NB4 (cell line): ENCODE results near the gene CYLD.

ENCODE experiments used
- DNase-seq: peaks from one replicate; pipeline ENCODE4 v3.0.0; 2010; ENCODE audit warnings: low read depth
- H3K4me3 ChIP-seq: one replicate; pipeline ENCODE4 v1.5.1; 2011; ENCODE audit warnings: mild to moderate bottlenecking, low read depth, low read length, moderate library complexity
- MAX ChIP-seq: IDR thresholded peaks from 2 replicates; pipeline ENCODE4 v1.6.1; 2011; ENCODE audit warnings: low read depth, low read length
- MYC ChIP-seq: IDR thresholded peaks from 2 replicates; pipeline ENCODE4 v1.6.1; 2011; ENCODE audit warnings: low read depth, low read length
- POLR2A ChIP-seq: IDR thresholded peaks from 2 replicates; pipeline ENCODE4 v1.6.1; 2011; ENCODE audit warnings: mild to moderate bottlenecking; ENCODE audit not compliant: insufficient read length; ENCODE audit errors: extremely low read depth
- TF ChIP-seq, protein P1 (sequence below): IDR thresholded peaks from one replicate; pipeline ENCODE4 v1.5.1; 2012; ENCODE audit warnings: low read depth, low read length

CYLD gene

DNA sequence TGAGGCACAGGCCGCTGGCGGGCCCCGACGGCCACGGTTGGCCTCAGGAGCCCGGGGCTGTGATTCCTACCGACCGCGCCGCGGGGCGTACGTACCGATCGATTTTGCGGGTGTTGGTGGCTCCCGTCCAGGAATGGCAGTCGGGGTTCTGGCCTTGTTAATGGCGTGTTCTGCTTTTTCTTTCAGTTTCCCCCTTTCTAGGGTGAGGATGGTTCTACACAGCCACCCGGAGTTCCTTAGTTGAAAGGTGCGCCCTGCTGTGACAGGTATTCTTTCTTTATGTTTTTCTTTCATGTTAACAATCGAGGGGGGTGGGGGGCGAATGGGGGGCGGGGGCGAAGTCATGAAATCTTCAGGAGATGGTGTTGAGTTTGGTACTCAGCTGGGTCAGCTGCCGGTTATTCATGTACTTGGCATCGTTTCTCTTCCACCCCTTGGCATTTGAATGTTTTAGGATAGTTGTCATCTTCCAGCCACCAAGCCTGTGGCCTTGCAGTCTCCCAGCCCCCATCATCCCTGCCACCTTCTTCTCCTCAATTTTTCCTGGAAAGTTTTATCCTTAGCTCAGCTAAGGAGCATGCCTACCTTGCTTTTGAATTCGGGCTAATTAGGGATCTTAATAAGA lies 802 bp downstream of the CYLD start:
- TF ChIP-seq MAX = no peak
- TF ChIP-seq POLR2A = no peak
- no peak for TF ChIP-seq MYC
- TF ChIP-seq, protein P1, sequence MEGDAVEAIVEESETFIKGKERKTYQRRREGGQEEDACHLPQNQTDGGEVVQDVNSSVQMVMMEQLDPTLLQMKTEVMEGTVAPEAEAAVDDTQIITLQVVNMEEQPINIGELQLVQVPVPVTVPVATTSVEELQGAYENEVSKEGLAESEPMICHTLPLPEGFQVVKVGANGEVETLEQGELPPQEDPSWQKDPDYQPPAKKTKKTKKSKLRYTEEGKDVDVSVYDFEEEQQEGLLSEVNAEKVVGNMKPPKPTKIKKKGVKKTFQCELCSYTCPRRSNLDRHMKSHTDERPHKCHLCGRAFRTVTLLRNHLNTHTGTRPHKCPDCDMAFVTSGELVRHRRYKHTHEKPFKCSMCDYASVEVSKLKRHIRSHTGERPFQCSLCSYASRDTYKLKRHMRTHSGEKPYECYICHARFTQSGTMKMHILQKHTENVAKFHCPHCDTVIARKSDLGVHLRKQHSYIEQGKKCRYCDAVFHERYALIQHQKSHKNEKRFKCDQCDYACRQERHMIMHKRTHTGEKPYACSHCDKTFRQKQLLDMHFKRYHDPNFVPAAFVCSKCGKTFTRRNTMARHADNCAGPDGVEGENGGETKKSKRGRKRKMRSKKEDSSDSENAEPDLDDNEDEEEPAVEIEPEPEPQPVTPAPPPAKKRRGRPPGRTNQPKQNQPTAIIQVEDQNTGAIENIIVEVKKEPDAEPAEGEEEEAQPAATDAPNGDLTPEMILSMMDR = no peak
- H3K4me3 ChIP-seq = peak overlapping the region; percentile 71
- DNase-seq = peak; percentile 51

- no peak overlapping the region for H3K4me3 ChIP-seq
- TF ChIP-seq MAX (no peak), MYC (no peak), POLR2A (no peak)
- DNase-seq = no peak
These were observed 1.8 kb downstream of the CYLD start for GRCh38 chr16:50743581-50744225.

- H3K4me3 ChIP-seq = no peak overlapping the region
- DNase-seq = no peak
- TF ChIP-seq MAX (no peak), MYC (no peak), POLR2A (no peak)
- TF ChIP-seq, protein P1 = no peak
These were observed 3.0 kb downstream of the CYLD start for GRCh38 chr16:50744881-50745280.

GRCh38 chr16:50745940-50746339 lies 4.1 kb downstream of the CYLD start:
- TF ChIP-seq POLR2A (no peak), MAX (no peak), MYC (no peak)
- TF ChIP-seq, protein P1 = no peak
- no peak overlapping the region for H3K4me3 ChIP-seq
- DNase-seq = no peak

GRCh38 chr16:50747207-50747956 lies 5.5 kb downstream of the CYLD start:
- DNase-seq = peak; percentile 82
- TF ChIP-seq POLR2A = no peak
- TF ChIP-seq, protein P1 = peak; percentile 34
- TF ChIP-seq MYC = peak; percentile 48; the same call in 1 of the 2 replicates
- no peak overlapping the region for H3K4me3 ChIP-seq

- peak; percentile 27 for DNase-seq
- no peak overlapping the region for H3K4me3 ChIP-seq
- no peak for TF ChIP-seq MYC
- TF ChIP-seq POLR2A = no peak
- TF ChIP-seq MAX = no peak
- TF ChIP-seq, protein P1 = no peak
These were observed 9.6 kb downstream of the CYLD start for GRCh38 chr16:50751528-50751927.
